Measurements from ENCODE around the gene KRTAP10-12. TPM values are rescaled to one million over a fixed set of nuclear protein-coding genes. Genes with fewer than 3 reads are reported as not detected.
"Not testable (repeated sequence)": the region's sequence is repeated elsewhere in the genome, so short reads cannot be mapped to it uniquely, and the experiment has no call there.

KRTAP10-12 gene
- total RNA-seq, 1 donor, result not detected

DNA sequence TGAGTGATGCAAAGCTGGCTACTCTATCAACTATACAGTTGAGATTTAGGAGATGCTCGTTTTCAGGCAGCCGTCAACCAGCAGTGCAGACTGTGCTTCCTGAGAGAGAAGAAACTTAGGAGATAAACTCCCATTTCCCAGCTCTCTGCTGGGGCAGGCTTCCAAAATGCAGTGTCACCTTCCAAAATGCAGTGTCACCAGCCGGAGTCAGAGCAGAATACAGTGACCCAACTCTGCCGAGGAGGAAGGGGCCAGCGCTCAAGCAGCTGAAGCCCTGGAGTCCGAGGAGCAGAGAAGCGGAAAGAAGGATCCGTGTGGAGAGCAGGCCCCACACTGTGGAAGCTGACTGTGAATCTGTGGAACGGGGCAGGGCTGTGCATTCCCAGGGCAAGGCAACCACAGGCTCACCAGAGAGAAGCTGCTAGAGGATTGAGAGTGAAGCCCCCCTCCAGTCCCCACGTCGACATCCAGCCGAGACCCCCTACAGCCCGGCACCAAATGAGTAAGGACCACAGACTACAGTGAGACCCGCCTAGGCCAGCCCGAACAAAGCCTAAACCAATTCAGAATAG is 14.3 kb upstream of the KRTAP10-12 start:
- H3K79me2 ChIP-seq (ENCODE audit: insufficient read depth, low read length), result no peaks in the 10 kb centered on the region
- H3K27ac ChIP-seq (ENCODE audit: low read depth, low read length), result no peak overlapping the region
- no peaks in the 10 kb centered on the region for H4K20me1 ChIP-seq (ENCODE audit: insufficient read depth, low read length)
- no peak overlapping the region for H2AFZ ChIP-seq (ENCODE audit: low read length)
- no peaks in the 10 kb centered on the region for H3K9me3 ChIP-seq (ENCODE audit: low read depth, low read length)
- no peaks in the 10 kb centered on the region for H3K36me3 ChIP-seq (ENCODE audit: insufficient read depth, low read length)
- no peak overlapping the region for H3K4me2 ChIP-seq (ENCODE audit: insufficient read depth, low read length)
- no peak overlapping the region for H3K4me3 ChIP-seq (ENCODE audit: insufficient read depth, low read length)
- DNase-seq (ENCODE audit: insufficient read length, low spot score, missing footprints), result no peak
- TF ChIP-seq CTCF (IDR thresholded peaks at IDR 0.05; ENCODE audit: extremely low read depth, low read depth, low read length), result no peak
- no peaks in the 10 kb centered on the region for H3K4me1 ChIP-seq (ENCODE audit: insufficient read depth, low read length)
- peaks cover 5% of the 10 kb centered on the region for H3K27me3 ChIP-seq (ENCODE audit: insufficient read depth, low read length)

DNA sequence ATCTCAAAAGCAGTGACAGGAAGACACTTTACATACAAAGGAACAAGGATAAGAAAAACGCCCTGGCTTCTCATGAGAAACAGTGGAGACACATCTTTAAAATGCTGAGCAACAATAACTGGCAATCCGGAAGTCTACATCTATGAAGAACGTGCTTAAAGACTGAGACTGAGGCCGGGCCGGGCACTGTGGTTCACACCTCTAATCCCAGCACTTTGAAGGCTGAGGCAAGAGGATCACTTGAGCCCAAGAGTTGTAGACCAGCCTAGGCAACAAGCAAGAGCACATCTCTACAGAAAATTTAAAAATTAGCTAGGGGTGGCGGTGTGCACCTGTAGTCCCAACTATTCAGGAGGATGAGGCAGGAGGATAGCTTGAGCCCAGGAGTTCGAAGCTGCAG is 12.9 kb upstream of the KRTAP10-12 start:
- H2AFZ ChIP-seq (ENCODE audit: low read length), result no peak overlapping the region
- no peak overlapping the region for H3K27ac ChIP-seq (ENCODE audit: low read depth, low read length)
- H3K4me3 ChIP-seq (ENCODE audit: insufficient read depth, low read length), result no peak overlapping the region
- no peak overlapping the region for H3K4me2 ChIP-seq (ENCODE audit: insufficient read depth, low read length)
- H3K9me3 ChIP-seq (ENCODE audit: low read depth, low read length), result no peaks in the 10 kb centered on the region
- H3K4me1 ChIP-seq (ENCODE audit: insufficient read depth, low read length), result no peaks in the 10 kb centered on the region
- no peak for TF ChIP-seq CTCF (IDR thresholded peaks at IDR 0.05; ENCODE audit: extremely low read depth, low read depth, low read length)
- no peaks in the 10 kb centered on the region for H3K36me3 ChIP-seq (ENCODE audit: insufficient read depth, low read length)
- peaks cover 10% of the 10 kb centered on the region for H3K27me3 ChIP-seq (ENCODE audit: insufficient read depth, low read length)
- no peaks in the 10 kb centered on the region for H4K20me1 ChIP-seq (ENCODE audit: insufficient read depth, low read length)
- no peaks in the 10 kb centered on the region for H3K79me2 ChIP-seq (ENCODE audit: insufficient read depth, low read length)
- no peak for DNase-seq (ENCODE audit: insufficient read length, low spot score, missing footprints)

GRCh38 chr21:44684483-44684882 is 12.5 kb upstream of the KRTAP10-12 start:
- H3K4me1 ChIP-seq (ENCODE audit: insufficient read depth, low read length), result no peaks in the 10 kb centered on the region
- H3K4me3 ChIP-seq (ENCODE audit: insufficient read depth, low read length), result no peak overlapping the region
- H3K36me3 ChIP-seq (ENCODE audit: insufficient read depth, low read length), result no peaks in the 10 kb centered on the region
- peaks cover 10% of the 10 kb centered on the region for H3K27me3 ChIP-seq (ENCODE audit: insufficient read depth, low read length)
- no peak overlapping the region for H2AFZ ChIP-seq (ENCODE audit: low read length)
- no peak for DNase-seq (ENCODE audit: insufficient read length, low spot score, missing footprints)
- TF ChIP-seq CTCF (IDR thresholded peaks at IDR 0.05; ENCODE audit: extremely low read depth, low read depth, low read length), result no peak
- no peak overlapping the region for H3K4me2 ChIP-seq (ENCODE audit: insufficient read depth, low read length)
- no peak overlapping the region for H3K27ac ChIP-seq (ENCODE audit: low read depth, low read length)
- no peaks in the 10 kb centered on the region for H3K9me3 ChIP-seq (ENCODE audit: low read depth, low read length)
- H4K20me1 ChIP-seq (ENCODE audit: insufficient read depth, low read length), result no peaks in the 10 kb centered on the region
- H3K79me2 ChIP-seq (ENCODE audit: insufficient read depth, low read length), result no peaks in the 10 kb centered on the region

DNA sequence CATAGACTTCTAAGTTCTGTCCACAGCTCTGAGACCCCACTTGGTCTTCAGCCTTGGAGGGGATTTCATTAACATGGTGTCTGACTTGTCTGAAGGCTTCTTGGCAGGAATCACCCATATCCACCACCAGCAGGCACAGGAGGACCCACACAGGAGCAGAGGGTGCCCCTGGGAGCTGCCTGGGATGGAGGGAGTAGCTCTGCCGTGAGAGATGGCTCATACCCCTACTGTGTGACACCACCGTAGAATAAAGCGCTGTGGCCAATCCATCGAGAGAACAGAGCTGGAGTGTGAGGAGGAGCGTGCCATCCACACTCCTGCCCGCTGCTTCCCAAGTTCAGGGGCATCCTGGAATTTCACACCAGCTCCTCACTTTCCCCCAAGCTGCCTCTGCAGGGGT is 11.9 kb upstream of the KRTAP10-12 start:
- H3K27me3 ChIP-seq (ENCODE audit: insufficient read depth, low read length), result peaks cover 12% of the 10 kb centered on the region
- H3K79me2 ChIP-seq (ENCODE audit: insufficient read depth, low read length); DNase-seq (ENCODE audit: insufficient read length, low spot score, missing footprints): not testable (repeated sequence)

More for the DNA sequence above, 11.9 kb upstream of the KRTAP10-12 start:
- H2AFZ ChIP-seq (ENCODE audit: low read length); H3K36me3 ChIP-seq (ENCODE audit: insufficient read depth, low read length); H3K4me2 ChIP-seq (ENCODE audit: insufficient read depth, low read length); H3K4me3 ChIP-seq (ENCODE audit: insufficient read depth, low read length); H3K4me1 ChIP-seq (ENCODE audit: insufficient read depth, low read length); H3K9me3 ChIP-seq (ENCODE audit: low read depth, low read length); H4K20me1 ChIP-seq (ENCODE audit: insufficient read depth, low read length); H3K27ac ChIP-seq (ENCODE audit: low read depth, low read length): not testable (repeated sequence)
